Measurements from ENCODE around the gene RAB3GAP1.

Gene RAB3GAP1

DNA sequence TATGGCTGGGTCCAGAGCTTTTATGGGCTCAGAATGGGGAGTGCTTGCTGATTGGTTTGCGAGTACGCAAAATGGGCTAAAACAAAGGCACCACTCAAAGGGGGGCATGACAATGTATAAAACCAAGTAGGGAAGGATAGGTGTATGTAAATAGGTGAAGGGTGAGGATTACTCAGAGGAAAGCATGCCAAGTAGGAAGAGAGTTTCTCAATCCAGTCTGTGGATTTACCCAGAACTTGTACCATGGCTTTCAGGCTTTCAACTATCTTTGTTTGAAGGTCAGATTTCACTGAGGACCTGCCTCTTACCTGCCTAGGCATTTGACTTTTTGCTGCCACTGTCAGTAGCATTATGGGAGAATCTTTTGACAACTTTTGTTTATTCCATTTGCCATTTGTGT, 92.3 kb downstream of the RAB3GAP1 start:
- no peak for ATAC-seq
- TF ChIP-seq ZNF8 (CRISPR knock-in tag; IDR thresholded peaks at IDR 0.05), result no peak
- TF ChIP-seq ZNF565 (CRISPR knock-in tag; conservative IDR thresholded peaks at IDR 0.05; ENCODE audit: low read depth), result no peak
- no peak for TF ChIP-seq ZC3H10 (CRISPR knock-in tag; IDR thresholded peaks at IDR 0.05)
- TF ChIP-seq, protein P1, sequence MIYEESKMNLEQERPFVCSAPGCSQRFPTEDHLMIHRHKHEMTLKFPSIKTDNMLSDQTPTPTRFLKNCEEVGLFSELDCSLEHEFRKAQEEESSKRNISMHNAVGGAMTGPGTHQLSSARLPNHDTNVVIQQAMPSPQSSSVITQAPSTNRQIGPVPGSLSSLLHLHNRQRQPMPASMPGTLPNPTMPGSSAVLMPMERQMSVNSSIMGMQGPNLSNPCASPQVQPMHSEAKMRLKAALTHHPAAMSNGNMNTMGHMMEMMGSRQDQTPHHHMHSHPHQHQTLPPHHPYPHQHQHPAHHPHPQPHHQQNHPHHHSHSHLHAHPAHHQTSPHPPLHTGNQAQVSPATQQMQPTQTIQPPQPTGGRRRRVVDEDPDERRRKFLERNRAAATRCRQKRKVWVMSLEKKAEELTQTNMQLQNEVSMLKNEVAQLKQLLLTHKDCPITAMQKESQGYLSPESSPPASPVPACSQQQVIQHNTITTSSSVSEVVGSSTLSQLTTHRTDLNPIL (CRISPR knock-in tag; IDR thresholded peaks at IDR 0.05; ENCODE audit: low read depth), result no peak
- no peak for TF ChIP-seq ZFP3 (CRISPR knock-in tag; IDR thresholded peaks at IDR 0.05)
- TF ChIP-seq TOX (CRISPR knock-in tag; IDR thresholded peaks at IDR 0.05; ENCODE audit: borderline replicate concordance), result no peak
- TF ChIP-seq OSR1 (CRISPR knock-in tag; IDR thresholded peaks at IDR 0.05), result no peak
- no peak for TF ChIP-seq ZFP30 (CRISPR knock-in tag; IDR thresholded peaks at IDR 0.05)
- no peak for TF ChIP-seq ARNTL (CRISPR knock-in tag; IDR thresholded peaks at IDR 0.05; ENCODE audit: borderline replicate concordance, low read depth)
- no peak for TF ChIP-seq CSRNP3 (CRISPR knock-in tag; IDR thresholded peaks at IDR 0.05)
- TF ChIP-seq PATZ1 (CRISPR knock-in tag; IDR thresholded peaks at IDR 0.05; ENCODE audit: borderline replicate concordance), result no peak
- TF ChIP-seq PPARA (CRISPR knock-in tag; IDR thresholded peaks at IDR 0.05; ENCODE audit: borderline replicate concordance), result no peak
- TF ChIP-seq, protein P2, sequence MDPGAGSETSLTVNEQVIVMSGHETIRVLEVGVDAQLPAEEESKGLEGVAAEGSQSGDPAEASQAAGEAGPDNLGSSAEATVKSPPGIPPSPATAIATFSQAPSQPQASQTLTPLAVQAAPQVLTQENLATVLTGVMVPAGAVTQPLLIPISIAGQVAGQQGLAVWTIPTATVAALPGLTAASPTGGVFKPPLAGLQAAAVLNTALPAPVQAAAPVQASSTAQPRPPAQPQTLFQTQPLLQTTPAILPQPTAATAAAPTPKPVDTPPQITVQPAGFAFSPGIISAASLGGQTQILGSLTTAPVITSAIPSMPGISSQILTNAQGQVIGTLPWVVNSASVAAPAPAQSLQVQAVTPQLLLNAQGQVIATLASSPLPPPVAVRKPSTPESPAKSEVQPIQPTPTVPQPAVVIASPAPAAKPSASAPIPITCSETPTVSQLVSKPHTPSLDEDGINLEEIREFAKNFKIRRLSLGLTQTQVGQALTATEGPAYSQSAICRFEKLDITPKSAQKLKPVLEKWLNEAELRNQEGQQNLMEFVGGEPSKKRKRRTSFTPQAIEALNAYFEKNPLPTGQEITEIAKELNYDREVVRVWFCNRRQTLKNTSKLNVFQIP (CRISPR knock-in tag; IDR thresholded peaks at IDR 0.05; ENCODE audit: borderline replicate concordance, low read depth), result no peak
- no peak for TF ChIP-seq ESRRG (CRISPR knock-in tag; IDR thresholded peaks at IDR 0.05)

GRCh38 chr2:135149251-135149650, 97.2 kb downstream of the RAB3GAP1 start:
- ATAC-seq, result no peak
- TF ChIP-seq TOX (CRISPR knock-in tag; IDR thresholded peaks at IDR 0.05; ENCODE audit: borderline replicate concordance) (no peak), ZNF565 (CRISPR knock-in tag; conservative IDR thresholded peaks at IDR 0.05; ENCODE audit: low read depth) (no peak), OSR1 (CRISPR knock-in tag; IDR thresholded peaks at IDR 0.05) (no peak), ZNF70 (CRISPR knock-in tag; IDR thresholded peaks at IDR 0.05) (no peak), ZFP30 (CRISPR knock-in tag; IDR thresholded peaks at IDR 0.05) (no peak), TCF4 (CRISPR knock-in tag; IDR thresholded peaks at IDR 0.05; ENCODE audit: borderline replicate concordance) (no peak), ZC3H10 (CRISPR knock-in tag; IDR thresholded peaks at IDR 0.05) (no peak)
- TF ChIP-seq, protein P2 (CRISPR knock-in tag; IDR thresholded peaks at IDR 0.05; ENCODE audit: borderline replicate concordance, low read depth), result no peak
- TF ChIP-seq, protein P1 (CRISPR knock-in tag; IDR thresholded peaks at IDR 0.05; ENCODE audit: low read depth), result no peak

GRCh38 chr2:135150725-135151124, 98.6 kb downstream of the RAB3GAP1 start:
- no peak for ATAC-seq
- TF ChIP-seq ZFP3 (CRISPR knock-in tag; IDR thresholded peaks at IDR 0.05) (no peak), ARNTL (CRISPR knock-in tag; IDR thresholded peaks at IDR 0.05; ENCODE audit: borderline replicate concordance, low read depth) (no peak), ESRRG (CRISPR knock-in tag; IDR thresholded peaks at IDR 0.05) (no peak), GLIS3 (CRISPR knock-in tag; IDR thresholded peaks at IDR 0.05) (no peak), ZNF70 (CRISPR knock-in tag; IDR thresholded peaks at IDR 0.05) (no peak), OSR1 (CRISPR knock-in tag; IDR thresholded peaks at IDR 0.05) (no peak), ZNF565 (CRISPR knock-in tag; conservative IDR thresholded peaks at IDR 0.05; ENCODE audit: low read depth) (no peak), PPARA (CRISPR knock-in tag; IDR thresholded peaks at IDR 0.05; ENCODE audit: borderline replicate concordance) (no peak), ZFP30 (CRISPR knock-in tag; IDR thresholded peaks at IDR 0.05) (no peak), BACH2 (CRISPR knock-in tag; IDR thresholded peaks at IDR 0.05; ENCODE audit: borderline replicate concordance) (no peak), SNAI2 (CRISPR knock-in tag; IDR thresholded peaks at IDR 0.05) (no peak)
- TF ChIP-seq, protein P1 (CRISPR knock-in tag; IDR thresholded peaks at IDR 0.05; ENCODE audit: low read depth), result no peak
